Measurements from ENCODE around the gene KLHL3. TPM values are rescaled to one million over a fixed set of nuclear protein-coding genes. Genes with fewer than 3 reads are reported as not detected.

Gene KLHL3
- total RNA-seq, 1 experiment from 2014 or later = 3.5 TPM

DNA sequence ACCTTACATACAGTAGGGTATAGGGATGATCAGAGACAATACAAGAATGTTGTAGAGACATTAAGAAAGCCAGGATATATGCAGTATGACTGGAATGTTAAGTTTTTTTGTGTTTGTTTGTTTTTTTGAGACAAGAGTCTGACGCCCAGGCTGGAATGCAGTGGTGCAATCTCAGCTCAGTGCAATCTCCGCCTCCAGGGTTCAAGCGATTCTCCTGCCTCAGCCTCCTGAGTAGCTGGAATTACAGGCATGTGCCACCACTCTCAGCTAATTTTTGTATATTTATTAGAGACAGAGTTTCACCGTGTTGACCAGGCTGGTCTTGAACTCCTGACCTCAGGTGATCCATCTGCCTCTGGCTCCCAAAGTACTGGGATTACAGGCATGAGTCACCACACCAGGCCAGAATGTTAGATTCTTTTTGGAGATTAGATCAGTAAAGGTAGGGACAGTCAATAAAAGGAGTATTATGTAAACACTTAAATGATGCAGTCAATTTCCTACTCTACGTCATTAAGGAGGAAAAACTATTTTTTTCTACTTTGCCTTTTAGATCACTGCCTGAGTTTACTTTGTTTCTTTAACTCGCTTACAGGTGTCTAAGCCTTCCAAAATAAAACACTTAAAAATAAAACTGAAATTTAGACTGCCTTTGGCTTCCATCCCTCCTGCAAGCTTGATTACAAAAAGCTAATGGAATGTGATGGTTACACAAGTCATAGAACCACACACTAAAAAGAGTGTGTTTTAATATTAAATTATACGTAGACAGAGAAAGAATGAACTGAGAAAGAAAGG lies 25.0 kb upstream of the KLHL3 start:
- peak; percentile 18 to 43 for DNase-seq
- Mint-ChIP-seq H3K4me1 (ENCODE audit: low read depth, unreplicated experiment) (no peaks in the 10 kb centered on the region), H3K27ac (ENCODE audit: unreplicated experiment) (no peak overlapping the region), H3K36me3 (ENCODE audit: insufficient read depth, unreplicated experiment) (no peaks in the 10 kb centered on the region), H3K4me3 (ENCODE audit: unreplicated experiment) (no peak overlapping the region), H3K9me3 (ENCODE audit: unreplicated experiment) (peaks cover 10% of the 10 kb centered on the region), H3K27me3 (ENCODE audit: insufficient read depth, unreplicated experiment) (no peaks in the 10 kb centered on the region)
- Histone ChIP-seq H3K27me3 (replicated peaks; ENCODE audit: control insufficient read depth, insufficient read depth, low read length) (no peaks in the 10 kb centered on the region), H3K36me3 (ENCODE audit: control insufficient read depth, insufficient read depth, low read length) (no peaks in the 10 kb centered on the region), H3K9me3 (peaks cover 4% of the 10 kb centered on the region; the same call in 1 of the 2 replicates), H3K4me3 (ENCODE audit: low read depth, low read length) (no peak overlapping the region), H3K4me1 (peaks cover 10% of the 10 kb centered on the region)
- CTCF ChIA-PET = interaction anchor here (0.6 kb wide), 1 partner anchor 18 kb away, joined by 3 read pairs; no protein-coding TSS in a partner anchor
- intact Hi-C loops (cut with micrococcal nuclease; ENCODE audit: unreplicated experiment) = no loop called here
- POLR2A ChIA-PET = no interaction called here
- TF ChIP-seq, protein P1, sequence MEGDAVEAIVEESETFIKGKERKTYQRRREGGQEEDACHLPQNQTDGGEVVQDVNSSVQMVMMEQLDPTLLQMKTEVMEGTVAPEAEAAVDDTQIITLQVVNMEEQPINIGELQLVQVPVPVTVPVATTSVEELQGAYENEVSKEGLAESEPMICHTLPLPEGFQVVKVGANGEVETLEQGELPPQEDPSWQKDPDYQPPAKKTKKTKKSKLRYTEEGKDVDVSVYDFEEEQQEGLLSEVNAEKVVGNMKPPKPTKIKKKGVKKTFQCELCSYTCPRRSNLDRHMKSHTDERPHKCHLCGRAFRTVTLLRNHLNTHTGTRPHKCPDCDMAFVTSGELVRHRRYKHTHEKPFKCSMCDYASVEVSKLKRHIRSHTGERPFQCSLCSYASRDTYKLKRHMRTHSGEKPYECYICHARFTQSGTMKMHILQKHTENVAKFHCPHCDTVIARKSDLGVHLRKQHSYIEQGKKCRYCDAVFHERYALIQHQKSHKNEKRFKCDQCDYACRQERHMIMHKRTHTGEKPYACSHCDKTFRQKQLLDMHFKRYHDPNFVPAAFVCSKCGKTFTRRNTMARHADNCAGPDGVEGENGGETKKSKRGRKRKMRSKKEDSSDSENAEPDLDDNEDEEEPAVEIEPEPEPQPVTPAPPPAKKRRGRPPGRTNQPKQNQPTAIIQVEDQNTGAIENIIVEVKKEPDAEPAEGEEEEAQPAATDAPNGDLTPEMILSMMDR (IDR thresholded peaks at IDR 0.05; ENCODE audit: insufficient read depth in 1 of 2, low read depth in 1 of 2, low read length in 1 of 2, severe bottlenecking in 1 of 2, unreplicated experiment in 1 of 2) = no peak
- no TSS peak for BruUV-seq (replicated peaks)

DNA sequence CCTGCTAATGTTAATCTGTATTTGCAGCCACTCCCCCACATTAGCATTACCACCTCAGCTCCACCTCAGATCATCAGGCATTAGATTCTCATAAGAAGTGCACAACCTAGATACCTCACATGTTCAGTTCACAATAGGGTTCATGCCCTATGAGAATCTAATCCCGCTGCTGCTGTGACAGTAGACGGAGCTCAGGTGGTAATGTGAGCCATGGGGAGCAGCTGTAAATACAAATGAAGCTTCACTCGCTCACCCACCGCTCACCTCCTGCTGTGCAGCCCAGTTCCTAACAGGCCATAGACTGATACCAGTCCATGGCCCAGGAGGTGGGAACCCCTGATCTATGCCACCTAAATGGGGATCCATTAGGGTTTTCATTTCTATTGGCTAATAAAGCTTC lies 24.4 kb upstream of the KLHL3 start:
- peaks cover 10% of the 10 kb centered on the region for H3K4me1 ChIP-seq
- peaks cover 4% of the 10 kb centered on the region; the same call in 1 of the 2 replicates for H3K9me3 ChIP-seq
- intact Hi-C loops (cut with micrococcal nuclease; ENCODE audit: unreplicated experiment) = no loop called here
- Mint-ChIP-seq H3K27me3 (ENCODE audit: insufficient read depth, unreplicated experiment) (no peaks in the 10 kb centered on the region), H3K9me3 (ENCODE audit: unreplicated experiment) (peaks cover 4% of the 10 kb centered on the region), H3K4me3 (ENCODE audit: unreplicated experiment) (no peak overlapping the region), H3K36me3 (ENCODE audit: insufficient read depth, unreplicated experiment) (no peaks in the 10 kb centered on the region), H3K4me1 (ENCODE audit: low read depth, unreplicated experiment) (no peaks in the 10 kb centered on the region), H3K27ac (ENCODE audit: unreplicated experiment) (no peak overlapping the region)
- no peaks in the 10 kb centered on the region for H3K27me3 ChIP-seq (replicated peaks; ENCODE audit: control insufficient read depth, insufficient read depth, low read length)
- ChIA-PET POLR2A (no interaction called here), CTCF (no interaction called here)
- BruUV-seq (replicated peaks) = no TSS peak
- no peak for DNase-seq
- no peaks in the 10 kb centered on the region for H3K36me3 ChIP-seq (ENCODE audit: control insufficient read depth, insufficient read depth, low read length)
- TF ChIP-seq, protein P1 (IDR thresholded peaks at IDR 0.05; ENCODE audit: insufficient read depth in 1 of 2, low read depth in 1 of 2, low read length in 1 of 2, severe bottlenecking in 1 of 2, unreplicated experiment in 1 of 2) = no peak
- H3K4me3 ChIP-seq (ENCODE audit: low read depth, low read length) = no peak overlapping the region

DNA sequence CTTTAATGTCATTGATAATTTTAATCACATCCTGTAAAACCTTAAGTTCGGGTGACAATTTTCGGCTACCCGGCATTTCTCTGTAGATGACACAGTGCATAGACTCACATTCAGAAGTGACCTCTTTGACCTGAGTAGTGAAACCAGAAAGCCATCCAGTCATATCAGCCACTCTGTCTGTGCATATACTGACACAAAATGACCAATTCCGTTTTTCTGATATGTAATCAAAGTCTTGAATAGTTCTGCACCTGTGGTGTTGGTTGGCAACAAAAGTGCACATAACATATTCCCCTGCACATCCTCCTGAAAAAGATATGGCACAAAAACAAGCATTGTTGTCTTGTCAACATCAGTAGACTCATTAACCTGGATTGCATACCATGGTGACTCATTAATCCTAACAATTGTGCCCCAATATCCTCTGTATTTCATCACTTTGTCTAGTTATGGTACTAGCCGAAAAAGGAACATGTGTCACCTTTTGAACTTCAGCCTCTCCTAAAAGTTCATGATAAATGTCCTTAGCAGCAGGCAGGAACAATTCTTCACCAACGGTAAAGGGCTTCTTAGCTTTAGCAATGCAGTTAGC lies 22.9 kb upstream of the KLHL3 start:
- intact Hi-C loops (cut with micrococcal nuclease; ENCODE audit: unreplicated experiment) = no loop called here
- no peak overlapping the region for H3K4me3 Mint-ChIP-seq (ENCODE audit: unreplicated experiment)

More for the DNA sequence above, 22.9 kb upstream of the KLHL3 start:
- BruUV-seq (replicated peaks) = no TSS peak
- H3K36me3 ChIP-seq (ENCODE audit: control insufficient read depth, insufficient read depth, low read length) = no peaks in the 10 kb centered on the region
- no peaks in the 10 kb centered on the region for H3K27me3 ChIP-seq (replicated peaks; ENCODE audit: control insufficient read depth, insufficient read depth, low read length)
- Mint-ChIP-seq H3K9me3 (ENCODE audit: unreplicated experiment) (no peaks in the 10 kb centered on the region), H3K36me3 (ENCODE audit: insufficient read depth, unreplicated experiment) (peaks cover 11% of the 10 kb centered on the region), H3K4me1 (ENCODE audit: low read depth, unreplicated experiment) (no peaks in the 10 kb centered on the region), H3K27ac (ENCODE audit: unreplicated experiment) (no peak overlapping the region), H3K27me3 (ENCODE audit: insufficient read depth, unreplicated experiment) (no peaks in the 10 kb centered on the region)
- H3K4me3 ChIP-seq (ENCODE audit: low read depth, low read length) = no peak overlapping the region
- peaks cover 4% of the 10 kb centered on the region; the same call in 1 of the 2 replicates for H3K9me3 ChIP-seq
- CTCF ChIA-PET = no interaction called here
- no peak for DNase-seq
- TF ChIP-seq, protein P1 (IDR thresholded peaks at IDR 0.05; ENCODE audit: insufficient read depth in 1 of 2, low read depth in 1 of 2, low read length in 1 of 2, severe bottlenecking in 1 of 2, unreplicated experiment in 1 of 2) = no peak
- POLR2A ChIA-PET = no interaction called here
- peaks cover 15% of the 10 kb centered on the region for H3K4me1 ChIP-seq

All from Caco-2 (cell line).